T-helper 1 cell (primary cell): ENCODE data around the gene ACAA1.
"Not testable (repeated sequence)": the region's sequence is repeated elsewhere in the genome, so short reads cannot be mapped to it uniquely, and the experiment has no call there.

Experiments used
- DNase-seq, 5 donors: peaks; one replicate each; pipeline ENCODE4 v3.0.0-alpha.2; 2012 to 2020
- total RNA-seq, 4 donors: gene quantifications; one replicate each; lab custom pipeline; 2026; lab: John Stamatoyannopoulos, UW

The ACAA1 gene
- 26.3 to 47.4 (median 39.3) reads per million in 4 donors for total RNA-seq

GRCh38 chr3:38136777-38137614, at the start of gene ACAA1:
ACAA1 (minus strand) TSS chr3:38137127; CDS start chr3:38137035, 92 bp downstream.
- DNase-seq = peak; percentile 93 to 99 (median 95)

- no peak for DNase-seq
These were observed 40.3 kb upstream of the ACAA1 start for GRCh38 chr3:38177181-38177580.

GRCh38 chr3:38173834-38174418, 37.0 kb upstream of the ACAA1 start:
- peak in 1 of 5 donors; percentile 20 for DNase-seq

- DNase-seq = no peak
These were observed 34.7 kb upstream of the ACAA1 start for GRCh38 chr3:38171622-38172021.

GRCh38 chr3:38170722-38171121, 33.8 kb upstream of the ACAA1 start:
- no peak for DNase-seq

- DNase-seq = peak in 1 of 5 donors; percentile 41
These were observed 32.0 kb upstream of the ACAA1 start for GRCh38 chr3:38169027-38169317.

- DNase-seq = no peak
These were observed 31.5 kb upstream of the ACAA1 start for GRCh38 chr3:38168151-38169026.

- no peak for DNase-seq
These were observed 30.7 kb upstream of the ACAA1 start for GRCh38 chr3:38167591-38167990.

GRCh38 chr3:38165722-38166387, 28.9 kb upstream of the ACAA1 start:
- DNase-seq = no peak

- DNase-seq = peak; percentile 91 to 100 (median 94)
These were observed 28.2 kb upstream of the ACAA1 start, which contains the start of gene OXSR1 for GRCh38 chr3:38164952-38165721. OXSR1 (plus strand) TSS chr3:38165537; CDS start chr3:38165877, 340 bp downstream.

- no peak for DNase-seq
These were observed 27.7 kb upstream of the ACAA1 start for GRCh38 chr3:38164643-38164951.

- no peak for DNase-seq
These were observed 27.1 kb upstream of the ACAA1 start for GRCh38 chr3:38163841-38164642.

- DNase-seq = peak in 1 of 5 donors; percentile 30
These were observed 26.4 kb upstream of the ACAA1 start for GRCh38 chr3:38163117-38163840.

- DNase-seq = not testable (repeated sequence)
These were observed 23.8 kb upstream of the ACAA1 start for GRCh38 chr3:38160704-38161103.

GRCh38 chr3:38158472-38158871, 21.5 kb upstream of the ACAA1 start:
- DNase-seq = no peak

- no peak for DNase-seq
These were observed 20.7 kb upstream of the ACAA1 start for GRCh38 chr3:38157595-38157994.

GRCh38 chr3:38157117-38157516, 20.2 kb upstream of the ACAA1 start:
- DNase-seq = no peak

- DNase-seq = no peak
These were observed 18.9 kb upstream of the ACAA1 start for GRCh38 chr3:38155825-38156224.

- no peak for DNase-seq
These were observed 17.8 kb upstream of the ACAA1 start for GRCh38 chr3:38154625-38155255.

- no peak for DNase-seq
These were observed 17.1 kb upstream of the ACAA1 start for GRCh38 chr3:38154033-38154494.
